HepG2 (cell line): ENCODE results near the gene TMEM185B. TPM values are rescaled to one million over a fixed set of nuclear protein-coding genes. Genes with fewer than 3 reads are reported as not detected.
A peak's percentile ranks its signal among the peaks of the same experiment; 100 is the strongest.

Source experiments
- ATAC-seq: fragments of 200-7000 bp; cut with Tn5 transposase; 3 replicates; pipeline ENCODE4 v1.9.1; 2020; ENCODE audit warnings: mild to moderate bottlenecking, moderate library complexity
- BruUV-seq: library from RNA; stranded (reverse); fragments of 400-500 nt; replicated peaks from 2 replicates; lab custom pipeline; 2021; lab: Mats Ljungman, UMichigan
- CTCF ChIA-PET: fragments of 300-600 bp; formaldehyde crosslinking; extraction: SDS; loops from one replicate; lab custom pipeline; 2021; ENCODE audit warnings: low total read pairs, inconsistent platforms, low intra/inter-chr PET ratio; lab: Yijun Ruan, JAX
- POLR2A ChIA-PET: fragments of 350-600 bp; sonication (Branson Sonifier 250); formaldehyde crosslinking; loops from one replicate; lab custom pipeline; 2020; ENCODE audit warnings: antibody characterized with exemption, inconsistent platforms; lab: Yijun Ruan, JAX
- DNase-seq: peaks from one replicate; pipeline ENCODE4 v3.0.0-alpha.2; 2015; ENCODE audit warnings: low spot score
- FAIRE-seq: peaks from 3 replicates; lab custom pipeline; 2011; peaks lifted over from hg19 to GRCh38; lab: Jason Lieb, UNC
- H2AFZ ChIP-seq: one replicate; pipeline ENCODE4 v1.6.1; 2011; ENCODE audit warnings: low read length, inconsistent platforms
- H3K27ac ChIP-seq: fragments of 300-600 bp; 3 replicates; pipeline ENCODE4 v1.8.0; 2011; ENCODE audit warnings: mixed run types, mild to moderate bottlenecking, mixed read lengths, low read length, inconsistent platforms; ENCODE audit not compliant: insufficient read depth; ENCODE audit errors: extremely low read length
- H3K27me3 ChIP-seq, 2 experiments: fragments of 200-600 bp in 1 of 2; 2 replicates in 1 of 2; 3 replicates in 1 of 2; pipeline versions ENCODE4 v1.6.0 to v1.8.0; 2011; ENCODE audit warnings: low read length in 2 of 2, mild to moderate bottlenecking in 2 of 2, moderate library complexity in 2 of 2, inconsistent platforms in 1 of 2; ENCODE audit not compliant: insufficient read depth in 2 of 2, control insufficient read depth in 1 of 2
- H3K36me3 ChIP-seq, 2 experiments: fragments of 200-600 bp in 1 of 2; replicated peaks in 1 of 2; 2 replicates in 1 of 2; 3 replicates in 1 of 2; pipeline versions ENCODE4 v1.5.1 to v1.8.0; 2011; ENCODE audit warnings: low read length in 2 of 2, inconsistent platforms in 1 of 2; ENCODE audit not compliant: insufficient read depth in 2 of 2, control insufficient read depth in 1 of 2
- H3K4me1 ChIP-seq: 2 replicates; pipeline ENCODE4 v1.5.1; 2012; ENCODE audit warnings: low read length, inconsistent platforms; ENCODE audit not compliant: insufficient read depth
- H3K4me2 ChIP-seq: 2 replicates; pipeline ENCODE4 v1.6.0; 2011; ENCODE audit warnings: low read depth, low read length, inconsistent platforms
- H3K4me3 ChIP-seq, 3 experiments: fragments of 200-600 bp in 1 of 3; sonication (generic), shearing (Covaris generic) in 1 of 3; replicated peaks in 1 of 3; 2 replicates each; pipeline ENCODE4 v1.5.1; 2011 to 2016; ENCODE audit warnings: low read length in 3 of 3, inconsistent platforms in 2 of 3, low read depth in 2 of 3, mild to moderate bottlenecking in 2 of 3, control low read depth in 1 of 3, mixed read lengths in 1 of 3; ENCODE audit not compliant: insufficient read depth in 1 of 3
- H3K79me2 ChIP-seq: one replicate; pipeline ENCODE4 v1.6.1; 2011; ENCODE audit warnings: low read length, inconsistent platforms; ENCODE audit not compliant: insufficient read depth
- H3K9ac ChIP-seq: 2 replicates; pipeline ENCODE4 v1.6.0; 2011; ENCODE audit warnings: mild to moderate bottlenecking, low read depth, low read length, inconsistent platforms; ENCODE audit not compliant: insufficient read depth
- H3K9me3 ChIP-seq: 2 replicates; pipeline ENCODE4 v1.5.1; 2012; ENCODE audit warnings: mild to moderate bottlenecking, low read length
- H4K20me1 ChIP-seq: 2 replicates; pipeline ENCODE4 v1.6.0; 2011; ENCODE audit warnings: inconsistent platforms, mild to moderate bottlenecking, low read length, moderate library complexity; ENCODE audit not compliant: insufficient read depth
- CAMTA2 ChIP-seq: sonication (generic); formaldehyde crosslinking; IDR thresholded peaks from 2 replicates; pipeline ENCODE4 v1.4.0; 2020; ENCODE audit warnings: mild to moderate bottlenecking, missing genetic modification reagents, borderline replicate concordance
- EED ChIP-seq: sonication (generic); formaldehyde crosslinking; IDR thresholded peaks from 2 replicates; pipeline ENCODE4 v1.5.0; 2020; ENCODE audit warnings: mild to moderate bottlenecking, missing genetic modification reagents
- GZF1 ChIP-seq: sonication (generic); formaldehyde crosslinking; IDR thresholded peaks from 2 replicates; pipeline ENCODE4 v1.5.1; 2020; ENCODE audit warnings: mild to moderate bottlenecking, missing genetic modification reagents
- RXRA ChIP-seq: sonication (generic); formaldehyde crosslinking; IDR thresholded peaks from 2 replicates; pipeline ENCODE4 v1.5.1; 2020; ENCODE audit warnings: missing genetic modification reagents
- SRSF1 ChIP-seq: fragments of 200-400 bp; formaldehyde crosslinking; optimal IDR thresholded peaks from 2 replicates; pipeline ENCODE3; 2017; ENCODE audit warnings: mild to moderate bottlenecking, low read depth, low read length, moderate library complexity
- TEAD3 ChIP-seq: optimal IDR thresholded peaks from 2 replicates; pipeline ENCODE3; 2016; ENCODE audit warnings: borderline replicate concordance
- ZNF710 ChIP-seq: sonication (generic); formaldehyde crosslinking; IDR thresholded peaks from 2 replicates; pipeline ENCODE4 v1.5.0; 2020; ENCODE audit warnings: mild to moderate bottlenecking, missing genetic modification reagents, borderline replicate concordance
- ZSCAN21 ChIP-seq: sonication (generic); formaldehyde crosslinking; IDR thresholded peaks from 2 replicates; pipeline ENCODE4 v1.8.0; 2022; ENCODE audit warnings: mild to moderate bottlenecking, missing genetic modification reagents, moderate library complexity, borderline replicate concordance
- WGBS: methylation state at CpG from one replicate; pipeline ENCODE4 v1.1.6; 2017; ENCODE audit warnings: low lambda C conversion rate; 5-methylcytosine and 5-hydroxymethylcytosine counted together
- in situ Hi-C: cut with HindIII; loops from 2 replicates; pipeline ENCODE4 v1.10.0; 2017; ENCODE audit warnings: low pct_unique_long_range_greater_than_20kb; ENCODE audit not compliant: extremely low pct_ligation_motif_present
- intact Hi-C: fragments of 100-400 bp; cut with micrococcal nuclease; formaldehyde crosslinking; loops from one replicate; pipeline ENCODE4 v1.10.0; 2022; ENCODE audit not compliant: unreplicated experiment
- polyA plus RNA-seq, 8 experiments: library from polyadenylated mRNA; depleted of rRNA in 3 of 8; stranded (reverse) in 7 of 8; unstranded in 1 of 8; fragments of >200 nt; fragmentation: Illumina TruSeq in 4 of 8; extraction: Trizol in 4 of 8; gene quantifications; 2 replicates each; pipeline versions ENCODE4 v1.2.1 to v1.2.3, GENCODE V29; 2011 to 2016; ENCODE audit warnings: low read depth in 4 of 8, missing spikeins in 1 of 8, mixed read lengths in 1 of 8; ENCODE audit not compliant: insufficient read depth in 1 of 8
- total RNA-seq, 5 experiments: library from RNA; depleted of rRNA; stranded (reverse); fragments of >200 nt; fragmentation: Illumina TruSeq; extraction: Trizol; gene quantifications; 2 replicates each; pipeline ENCODE4 v1.2.3, GENCODE V29; 2016; ENCODE audit warnings: low read depth in 1 of 5
- TF ChIP-seq, protein P1 (sequence below): sonication (generic); formaldehyde crosslinking; IDR thresholded peaks from 2 replicates; pipeline ENCODE4 v1.4.0; 2020; ENCODE audit warnings: missing genetic modification reagents

Gene TMEM185B
- total and polyA plus RNA-seq, 2 of the 13 experiments (the other 11 are each of a cell fraction or from before 2014, with no cell fraction given): 5.6 to 7.0 TPM

DNA sequence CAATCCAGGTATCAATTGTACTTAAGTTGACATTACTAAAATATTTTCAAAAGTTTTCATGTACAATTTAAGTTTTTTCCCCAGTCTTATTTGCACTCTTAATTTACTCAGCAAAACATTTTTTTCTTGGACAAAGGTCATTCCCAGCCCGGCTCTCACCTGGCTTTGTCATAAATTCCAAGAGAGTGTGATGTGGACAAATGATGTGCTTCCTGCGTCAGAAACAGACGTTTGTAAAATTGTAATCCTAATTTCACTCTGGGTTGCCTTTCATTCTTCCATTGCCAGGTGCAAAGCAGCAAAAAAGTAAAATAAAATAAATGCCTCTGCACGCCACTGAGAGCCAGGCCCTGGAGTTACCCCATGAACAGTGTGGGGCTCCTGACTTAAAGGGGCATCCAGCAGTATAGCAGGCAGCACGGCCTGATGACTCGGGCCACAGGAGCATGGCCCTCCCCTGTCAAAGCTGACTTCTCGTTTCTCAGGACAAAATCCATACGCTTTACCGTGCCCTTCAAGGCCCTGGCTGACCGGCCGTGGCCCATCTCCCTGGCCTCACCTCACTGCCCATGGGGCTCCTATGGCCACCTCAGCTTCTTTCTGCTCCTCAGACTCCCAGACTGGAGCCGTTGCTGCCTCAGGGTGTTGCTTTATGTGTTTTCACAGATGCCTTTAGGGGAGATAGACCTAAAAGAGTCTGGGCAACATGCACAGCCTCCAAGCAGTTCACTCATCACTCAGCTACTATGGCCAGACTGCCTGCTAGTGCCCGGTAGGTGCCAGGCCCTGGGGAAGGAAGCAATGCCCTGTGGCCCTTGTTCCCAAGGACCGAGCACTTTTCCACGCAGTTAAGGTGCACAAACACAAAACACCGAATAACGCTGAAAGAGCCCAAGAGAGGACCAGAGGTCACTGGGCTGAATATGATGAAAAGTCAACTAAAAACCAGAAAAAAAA is 7.6 kb upstream of the TMEM185B start (continued):
- peak; percentile 5 for TF ChIP-seq TEAD3 (CRISPR knock-in tag)
- 0 out of 2 replicates have a peak, but pooled peaks have one; percentile 44 for TF ChIP-seq CAMTA2 (CRISPR knock-in tag)
- TF ChIP-seq RXRA (CRISPR knock-in tag): peak; percentile 31; the same call in 1 of the 2 replicates
- TF ChIP-seq EED (CRISPR knock-in tag): 0 out of 2 replicates have a peak, but pooled peaks have one; percentile 64
- TF ChIP-seq GZF1 (CRISPR knock-in tag): no peak
- TF ChIP-seq ZNF710 (CRISPR knock-in tag): 0 out of 2 replicates have a peak, but pooled peaks have one; percentile 30

DNA sequence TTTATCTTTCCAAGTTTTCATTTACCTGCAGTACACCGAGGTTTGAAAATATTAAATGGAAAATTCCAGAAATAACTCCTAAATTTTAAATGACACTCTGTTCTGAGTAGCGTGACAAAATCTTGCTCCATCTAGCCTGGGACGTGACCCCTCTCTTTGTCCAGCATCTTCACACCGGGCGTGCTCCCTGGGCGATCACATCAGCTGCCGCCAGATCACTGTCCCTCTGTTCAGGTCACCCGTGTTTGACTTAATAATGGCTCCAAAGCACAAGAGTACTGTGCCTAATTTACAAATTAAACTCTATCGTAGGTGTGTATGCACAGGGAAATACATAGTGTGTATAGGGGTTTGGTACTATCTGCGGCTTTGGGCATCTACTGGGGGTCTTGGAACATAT is 6.1 kb upstream of the TMEM185B start:
- in situ Hi-C loops: no loop called here
- Histone ChIP-seq H3K27ac (no peak overlapping the region), H3K4me2 (no peak overlapping the region), H3K4me1 (peaks cover 87% of the 10 kb centered on the region), H3K27me3 (peaks cover 8 to 45% of the 10 kb centered on the region in 2 experiments; a peak in 4 of 5 replicates), H2AFZ (no peak overlapping the region), H3K9me3 (no peaks in the 10 kb centered on the region)
- WGBS: 55% methylated on average over 10 of the region's 10 CpGs
- no peak for ATAC-seq
- no peak for TF ChIP-seq SRSF1
- TF ChIP-seq, protein P1, sequence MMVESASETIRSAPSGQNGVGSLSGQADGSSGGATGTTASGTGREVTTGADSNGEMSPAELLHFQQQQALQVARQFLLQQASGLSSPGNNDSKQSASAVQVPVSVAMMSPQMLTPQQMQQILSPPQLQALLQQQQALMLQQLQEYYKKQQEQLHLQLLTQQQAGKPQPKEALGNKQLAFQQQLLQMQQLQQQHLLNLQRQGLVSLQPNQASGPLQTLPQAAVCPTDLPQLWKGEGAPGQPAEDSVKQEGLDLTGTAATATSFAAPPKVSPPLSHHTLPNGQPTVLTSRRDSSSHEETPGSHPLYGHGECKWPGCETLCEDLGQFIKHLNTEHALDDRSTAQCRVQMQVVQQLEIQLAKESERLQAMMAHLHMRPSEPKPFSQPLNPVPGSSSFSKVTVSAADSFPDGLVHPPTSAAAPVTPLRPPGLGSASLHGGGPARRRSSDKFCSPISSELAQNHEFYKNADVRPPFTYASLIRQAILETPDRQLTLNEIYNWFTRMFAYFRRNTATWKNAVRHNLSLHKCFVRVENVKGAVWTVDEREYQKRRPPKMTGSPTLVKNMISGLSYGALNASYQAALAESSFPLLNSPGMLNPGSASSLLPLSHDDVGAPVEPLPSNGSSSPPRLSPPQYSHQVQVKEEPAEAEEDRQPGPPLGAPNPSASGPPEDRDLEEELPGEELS: no peak
- no peak for TF ChIP-seq ZSCAN21 (CRISPR knock-in tag)
- TF ChIP-seq, all 625 proteins: peak for 0
- Histone ChIP-seq H3K79me2 (no peaks in the 10 kb centered on the region), H3K36me3 (no peaks in the 10 kb centered on the region), H3K9ac (no peak overlapping the region), H4K20me1 (no peaks in the 10 kb centered on the region), H3K4me3 (no peak overlapping the region)
- POLR2A ChIA-PET: no interaction called here
- CTCF ChIA-PET: no interaction called here
- no TSS peak for BruUV-seq
- intact Hi-C loops: no loop called here
- DNase-seq: no peak
- no peak for FAIRE-seq
